Stimulated activated CD8-positive, alpha-beta memory T cell treated with anti-CD3 and anti-CD28 coated beads, Interleukin-4, amount 100 ng/mL, for 24 hours (primary cell): ENCODE results near the gene LPP.

Experiments used
- DNase-seq: peaks from one replicate; pipeline ENCODE4 v3.0.0-alpha.2; 2020; ENCODE audit warnings: low read depth

Gene LPP

DNA sequence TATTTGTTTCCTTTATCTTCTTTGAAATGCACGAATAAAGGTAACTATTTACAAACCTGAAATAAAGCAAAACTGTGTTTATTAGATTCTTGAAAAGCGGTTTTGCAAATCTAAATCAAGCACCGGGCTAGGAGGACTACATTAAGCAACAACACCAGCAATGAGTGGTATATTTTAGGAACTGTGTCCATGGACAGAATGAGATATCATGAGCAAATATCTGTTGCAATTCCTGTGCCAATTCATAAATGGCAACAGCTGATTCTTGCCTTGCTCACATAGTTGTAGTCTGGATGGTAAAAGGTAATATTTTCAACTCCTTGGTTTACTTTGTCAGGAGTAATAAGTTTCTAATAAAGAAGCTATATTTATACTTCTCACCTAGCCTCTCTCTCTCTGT, 403.3 kb downstream of the LPP start:
- DNase-seq = no peak

DNA sequence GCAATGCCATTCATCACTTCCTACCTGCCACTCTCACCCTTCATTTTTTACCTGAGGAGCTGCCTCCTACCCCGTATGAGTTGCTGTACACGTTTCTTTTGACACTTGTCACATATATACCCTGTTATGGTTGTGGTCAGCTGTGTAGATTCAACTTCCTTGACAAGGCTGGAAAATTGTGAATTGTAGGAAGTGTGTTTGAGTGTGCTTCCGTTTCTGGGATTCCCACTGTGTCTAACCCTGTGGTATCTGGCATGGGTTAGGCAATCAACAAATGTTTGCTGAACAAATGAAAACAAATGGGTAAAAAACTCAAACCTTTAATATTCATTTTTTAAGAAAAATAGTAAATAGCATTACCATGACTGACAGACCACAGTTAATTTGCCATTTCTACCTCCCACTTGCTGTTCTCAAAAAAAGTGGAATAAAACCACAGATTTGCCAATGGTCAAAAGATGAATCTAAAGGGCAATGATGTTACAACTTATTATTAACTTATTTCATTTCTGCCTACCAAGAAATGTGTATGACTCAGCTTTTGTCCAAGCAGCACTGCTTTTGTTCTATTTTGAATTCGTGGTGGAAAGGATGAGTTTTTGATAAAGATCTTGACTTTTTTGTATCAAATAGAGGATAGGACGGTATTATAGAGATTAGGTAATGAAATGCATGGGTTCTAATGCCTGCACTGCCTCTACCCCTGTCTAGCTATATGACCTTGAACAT, 404.6 kb downstream of the LPP start:
- no peak for DNase-seq

DNA sequence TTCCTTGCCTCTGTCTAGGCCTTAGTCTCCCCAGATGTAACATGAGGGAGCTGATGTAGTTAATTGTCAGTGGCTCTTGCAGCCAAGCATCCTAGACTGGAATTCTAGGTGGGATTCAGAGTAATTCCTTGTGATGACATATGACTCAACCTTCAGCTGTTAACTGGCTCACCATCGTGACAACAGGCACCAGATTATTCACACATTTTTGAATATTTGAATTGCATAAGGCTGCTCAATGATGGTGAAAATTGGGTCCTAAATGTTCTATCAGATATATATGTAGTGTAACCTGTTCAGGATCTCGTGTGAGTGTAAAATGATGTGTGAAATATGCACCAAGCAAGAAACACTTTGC, 405.1 kb downstream of the LPP start:
- no peak for DNase-seq

DNA sequence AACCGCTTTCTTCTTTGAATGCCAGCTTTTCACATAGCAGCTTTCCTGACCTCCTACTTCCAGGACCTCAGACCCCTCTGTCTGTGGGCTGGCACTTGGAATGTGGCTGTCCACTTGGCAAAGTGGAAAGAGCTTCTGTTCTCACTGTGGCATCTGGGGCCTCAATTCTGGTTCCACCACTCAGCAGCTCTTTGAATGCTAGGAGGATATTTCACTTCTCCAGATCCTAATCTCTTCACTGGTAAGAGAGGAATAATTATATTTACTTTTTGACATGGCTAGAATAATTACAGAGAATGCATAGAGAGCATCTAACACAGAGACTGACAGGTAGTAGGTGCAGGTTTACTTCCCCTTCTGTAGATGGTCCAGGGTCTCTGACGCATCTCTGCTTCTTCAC, 405.9 kb downstream of the LPP start:
- DNase-seq = no peak

DNA sequence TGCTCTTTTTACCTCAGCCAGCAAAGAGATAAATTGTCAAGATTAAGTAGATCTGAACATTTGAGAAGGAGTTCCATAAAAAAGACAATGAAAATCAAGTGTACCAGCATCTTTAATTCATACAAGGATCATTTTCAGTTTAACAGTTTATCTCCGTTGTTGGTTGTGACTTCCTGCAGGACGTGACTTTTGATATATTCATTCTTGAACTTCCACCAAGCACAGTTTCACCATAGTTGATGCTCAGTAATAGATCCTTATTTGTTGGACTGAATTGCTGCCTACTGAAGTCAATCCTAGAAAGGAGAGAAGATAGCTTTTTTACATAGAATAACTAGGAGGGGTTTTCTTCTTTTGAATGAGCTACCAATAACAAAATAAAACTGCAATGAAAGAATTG, 408.2 kb downstream of the LPP start:
- DNase-seq = no peak

DNA sequence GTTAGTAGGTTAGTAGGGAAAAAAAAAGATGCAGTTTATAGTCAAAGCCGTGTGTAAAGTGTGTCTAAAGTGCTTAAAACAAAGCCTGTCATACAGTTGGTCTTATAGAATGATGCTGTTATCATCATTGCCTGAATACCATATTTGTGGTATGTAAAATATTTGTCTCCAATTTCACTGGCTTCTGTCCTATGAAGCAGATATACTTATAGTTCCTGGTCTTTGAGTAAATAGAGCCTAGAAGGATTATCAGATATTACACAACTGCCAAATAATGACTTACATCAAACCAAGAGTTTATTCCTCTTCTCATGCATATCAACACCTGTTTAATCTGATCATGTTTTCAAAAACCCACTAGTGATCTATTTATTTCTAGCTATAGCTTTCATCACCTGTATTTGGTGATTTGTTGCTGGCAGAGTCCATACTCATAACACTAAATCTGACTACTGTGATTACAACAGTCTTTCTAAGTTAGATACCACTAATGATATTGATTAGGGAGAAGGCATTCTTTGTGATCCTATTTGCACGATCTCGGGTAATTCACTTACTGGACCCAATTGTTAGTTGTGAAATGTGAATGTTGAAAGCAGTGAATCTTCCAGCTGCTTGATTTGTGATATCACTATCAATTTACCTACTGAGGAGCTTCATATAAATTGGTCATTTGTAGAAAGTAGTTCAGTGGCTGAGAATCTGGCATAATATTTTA, 413.7 kb downstream of the LPP start:
- no peak for DNase-seq

DNA sequence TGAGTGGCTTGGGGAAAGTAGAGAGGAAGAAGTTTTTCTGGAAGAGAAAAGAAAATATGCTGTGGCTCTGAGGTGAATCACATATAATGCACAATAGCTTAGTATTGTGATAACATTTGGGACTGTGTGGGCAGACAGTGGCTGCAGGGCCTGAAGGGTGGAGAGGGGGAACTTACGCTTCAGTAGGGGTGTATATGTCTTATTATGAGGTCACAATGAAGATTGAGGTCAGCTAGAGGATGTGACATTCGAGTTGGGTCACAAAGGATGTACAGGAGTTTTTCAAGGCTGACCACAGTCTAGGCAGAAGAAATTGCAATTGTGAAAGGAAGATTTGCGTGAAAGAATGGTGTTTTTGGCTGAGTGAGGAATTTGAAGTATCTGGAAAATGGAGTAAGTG, 414.8 kb downstream of the LPP start:
- no peak for DNase-seq

DNA sequence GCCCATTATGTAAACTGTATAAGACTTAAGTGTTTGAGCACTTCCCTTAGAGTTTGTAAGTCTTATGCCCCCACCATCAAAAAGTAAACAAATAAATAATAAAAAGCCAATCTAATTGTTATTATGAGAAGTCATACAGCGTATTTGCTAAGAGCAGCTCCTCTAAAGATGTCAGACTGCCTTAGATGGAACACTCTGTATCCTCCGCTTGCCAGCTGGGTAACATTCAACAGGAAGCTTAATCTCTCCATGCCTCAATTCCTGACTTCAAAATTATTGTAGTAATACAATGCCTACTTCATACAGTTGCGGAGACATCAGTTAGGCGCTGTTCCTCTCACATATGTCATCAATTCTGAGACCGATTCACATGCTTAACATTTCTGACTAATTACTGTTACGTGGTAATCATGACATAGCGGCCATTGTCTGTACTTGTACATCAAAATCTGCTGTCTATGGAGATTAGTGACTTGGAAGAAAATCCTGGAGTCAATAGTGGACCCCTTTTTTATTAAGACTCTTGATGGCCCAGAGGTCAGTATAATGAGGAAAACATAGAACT, 417.7 kb downstream of the LPP start:
- DNase-seq = no peak

DNA sequence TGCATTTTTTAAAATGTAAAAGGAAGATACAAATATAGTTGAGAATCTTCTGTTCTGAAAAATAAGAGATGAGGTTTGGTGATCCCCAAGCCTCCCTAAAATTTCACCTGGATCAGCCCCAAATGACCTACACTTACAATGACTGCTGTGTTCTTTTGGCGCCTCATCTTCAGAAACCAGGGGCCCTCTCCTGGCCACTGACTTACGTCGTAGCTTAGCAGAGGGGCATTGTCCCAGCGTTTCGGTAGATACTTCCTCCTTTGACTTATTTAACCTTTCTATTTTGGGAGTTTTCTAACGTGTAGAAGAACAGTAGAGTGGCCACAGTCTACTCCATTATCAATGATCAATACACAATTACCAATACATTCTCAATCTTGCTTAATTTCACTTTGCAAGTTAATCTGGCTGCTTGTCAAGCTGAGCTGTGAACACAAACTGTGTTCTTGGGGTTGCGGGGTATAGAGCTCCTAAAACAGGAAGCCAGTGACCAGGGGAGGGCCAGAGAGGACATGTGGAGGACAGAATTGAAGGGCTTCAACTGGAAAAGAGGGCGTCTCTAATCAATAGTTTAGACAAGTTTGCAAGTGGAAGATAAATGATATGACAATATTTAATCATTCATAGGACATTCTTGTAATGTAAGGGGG, 419.5 kb downstream of the LPP start:
- no peak for DNase-seq

DNA sequence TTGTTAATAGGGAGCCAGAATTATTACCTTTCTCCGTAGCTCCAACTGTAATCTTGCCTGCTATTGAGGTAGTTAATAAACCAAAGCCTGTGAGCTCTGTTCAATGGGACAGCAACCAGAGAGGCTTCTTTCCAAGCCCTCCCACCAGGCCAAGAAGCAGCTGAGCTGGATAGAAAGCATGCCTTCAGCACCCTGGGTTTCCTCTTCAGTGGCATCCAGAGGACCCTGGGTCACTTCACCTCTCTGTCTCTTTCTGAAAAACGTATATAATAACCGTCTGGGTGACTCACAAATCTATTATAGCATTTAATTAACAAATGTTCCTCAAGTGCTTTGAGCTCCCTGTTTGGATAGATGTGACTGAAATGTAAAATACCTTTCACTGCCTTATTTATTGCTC, 420.0 kb downstream of the LPP start:
- no peak for DNase-seq

DNA sequence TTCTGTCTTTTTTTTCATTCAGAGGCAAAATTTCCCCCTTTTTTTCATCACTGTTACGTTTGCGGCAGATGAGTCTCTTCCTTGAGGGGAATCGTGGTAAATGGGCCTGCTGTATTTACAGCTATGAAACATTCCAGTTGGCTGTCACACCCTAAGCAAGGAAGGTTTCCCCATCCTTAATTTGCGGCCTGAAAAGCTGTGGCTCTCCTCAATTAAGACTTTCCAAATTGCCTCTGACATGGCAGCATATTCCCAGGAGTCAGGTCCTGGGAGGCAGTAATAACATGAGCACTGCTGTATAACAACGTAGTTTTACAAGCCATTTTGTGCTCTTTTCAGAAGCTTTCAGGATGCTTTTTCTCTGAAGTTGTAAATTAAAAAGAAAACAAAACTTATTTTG, 420.9 kb downstream of the LPP start:
- no peak for DNase-seq

DNA sequence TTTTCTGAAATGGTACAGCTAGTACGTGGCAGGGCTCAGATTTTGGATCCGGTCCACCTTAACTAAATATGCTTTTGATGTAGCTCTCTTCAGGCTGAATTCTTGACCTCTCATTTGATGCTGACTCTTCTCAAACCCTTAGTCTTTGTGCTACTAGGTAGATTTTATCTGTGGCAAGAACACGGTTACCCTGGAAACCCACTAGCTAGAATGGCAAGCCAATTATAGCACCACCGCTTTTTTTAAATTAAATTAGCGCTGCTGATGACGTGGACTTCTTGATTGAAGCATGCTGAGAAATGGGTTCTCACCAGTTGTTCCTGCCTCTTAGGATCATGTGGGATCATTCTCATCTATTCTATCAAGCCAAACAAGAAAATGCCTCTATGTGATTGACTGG, 421.5 kb downstream of the LPP start:
- DNase-seq = no peak

DNA sequence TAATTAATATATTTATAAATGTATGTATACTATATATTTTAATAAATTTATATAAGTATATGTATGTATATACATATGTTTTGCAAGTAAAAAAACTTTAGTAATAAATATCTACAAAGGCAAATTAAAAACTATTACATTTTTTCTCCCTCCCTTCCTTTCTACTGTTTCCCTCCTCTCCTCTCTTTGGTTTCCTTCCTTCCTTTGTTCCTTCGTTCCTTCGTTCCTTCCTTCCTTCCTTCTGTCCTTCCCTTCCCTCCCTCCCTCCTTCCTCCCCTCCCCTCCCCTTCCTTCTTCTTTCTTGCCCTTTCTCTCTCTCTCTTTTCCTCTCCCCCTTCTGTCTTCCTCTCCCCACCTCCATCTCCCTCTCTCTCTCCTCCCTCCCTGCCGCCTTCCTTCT, 423.6 kb downstream of the LPP start:
- no peak for DNase-seq

DNA sequence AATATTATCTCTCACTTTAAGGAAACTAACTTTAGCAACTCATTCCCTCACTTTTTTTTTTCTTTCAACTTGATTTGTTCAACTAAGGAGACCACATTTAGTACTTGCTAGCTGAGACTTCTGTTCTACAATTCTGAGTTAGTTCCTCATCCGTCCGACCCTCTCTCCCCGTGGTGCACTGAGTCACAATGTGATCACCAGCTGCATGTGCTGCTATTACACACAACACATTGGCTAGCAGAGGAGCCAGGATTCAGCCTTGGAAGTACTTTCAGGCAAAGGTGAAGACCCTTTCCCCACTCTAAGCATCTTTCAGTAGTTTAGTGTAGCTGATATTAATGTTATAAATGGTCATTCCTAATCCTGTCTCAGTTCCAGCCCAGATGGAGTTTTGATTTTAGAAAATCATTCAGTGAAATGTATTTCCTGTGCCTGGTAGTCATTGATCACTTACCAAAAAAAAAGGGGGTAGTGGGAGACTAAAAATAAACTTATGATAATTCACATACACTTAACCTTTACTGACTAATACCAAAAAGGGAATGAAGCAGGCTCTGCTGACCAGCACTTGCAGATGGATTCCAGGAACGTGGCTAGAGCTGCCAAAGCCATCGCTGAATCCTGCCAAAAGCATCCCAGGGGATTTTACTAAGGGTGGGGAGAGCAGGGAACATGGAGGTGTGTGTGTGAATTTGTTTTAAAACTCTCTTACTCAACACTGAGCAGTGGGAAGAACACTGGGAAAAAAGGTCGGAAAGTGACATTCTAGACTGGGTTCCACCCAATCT, 424.8 kb downstream of the LPP start:
- DNase-seq = no peak

DNA sequence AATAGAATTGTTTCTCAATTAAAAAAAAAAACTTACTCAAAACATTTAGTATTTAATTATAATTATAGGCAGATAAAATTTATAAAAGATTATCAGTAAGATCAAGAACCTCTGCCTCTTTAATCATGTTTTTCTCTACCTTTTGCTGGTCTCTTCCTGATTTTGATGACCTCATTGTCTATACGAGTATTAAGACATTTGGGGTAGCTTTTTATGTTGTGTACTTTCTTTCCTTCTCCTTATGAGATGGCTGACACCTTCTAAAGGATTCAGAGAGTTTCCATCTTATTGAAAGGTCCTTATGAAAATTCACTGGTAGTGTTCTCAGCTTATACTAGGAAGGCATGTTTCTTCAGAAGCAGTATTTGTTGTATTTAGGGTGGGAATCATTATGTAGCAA, 426.3 kb downstream of the LPP start:
- DNase-seq = no peak

DNA sequence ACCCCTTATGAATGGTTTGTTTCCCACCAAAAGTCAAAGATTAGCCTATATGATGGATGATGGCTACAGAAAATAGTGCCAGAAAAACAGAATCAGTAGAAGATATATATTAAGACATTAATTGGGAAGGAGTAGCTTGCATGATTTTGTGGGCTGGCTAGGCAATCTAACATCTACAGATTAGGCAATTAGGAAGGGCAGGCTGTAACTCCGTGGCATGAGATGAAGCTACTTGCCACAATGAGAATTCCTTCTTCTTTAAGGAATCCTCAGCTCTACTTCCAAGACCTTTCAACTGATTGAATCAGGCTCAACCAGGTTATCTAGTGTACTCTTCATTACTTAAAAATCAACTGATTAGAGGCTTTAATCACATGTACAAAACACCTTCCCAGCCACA, 426.7 kb downstream of the LPP start:
- no peak for DNase-seq

DNA sequence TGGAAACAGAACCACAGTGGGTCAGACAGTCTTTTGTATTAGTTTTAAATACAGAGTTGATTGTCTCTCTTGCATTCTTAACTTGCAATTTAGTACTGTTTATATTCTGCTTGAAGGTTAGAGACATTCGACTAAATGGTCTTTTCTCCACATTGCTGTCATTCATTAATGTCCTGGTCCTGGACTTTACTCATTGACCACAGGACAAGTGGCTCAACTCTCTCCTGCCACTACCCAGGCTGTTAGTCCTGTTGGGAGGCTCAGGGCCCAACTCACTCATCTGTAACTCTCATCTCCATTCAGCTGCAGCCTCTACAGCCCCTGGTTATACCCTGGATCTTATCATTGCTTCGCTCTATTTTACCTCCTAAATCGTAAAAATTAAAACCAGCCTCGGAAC, 427.4 kb downstream of the LPP start:
- no peak for DNase-seq

DNA sequence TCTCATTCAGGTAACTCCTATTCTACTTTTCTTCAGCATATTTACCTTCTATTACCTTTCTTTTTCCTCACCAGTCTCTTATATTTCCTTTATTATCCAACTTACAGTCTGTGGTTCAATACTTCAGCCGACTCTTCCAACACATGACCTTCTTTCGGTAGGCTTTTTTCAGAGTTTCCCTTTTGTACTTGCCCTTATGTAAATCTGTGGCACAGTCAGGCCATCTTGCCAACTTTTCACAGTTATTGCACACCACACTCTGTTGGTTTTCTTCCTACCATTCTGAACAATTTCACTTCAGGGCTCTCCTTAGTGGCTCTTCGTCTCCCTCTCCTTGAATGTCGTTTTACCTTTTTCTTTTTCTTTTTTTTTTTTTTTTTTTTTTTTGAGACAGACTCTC, 427.8 kb downstream of the LPP start:
- no peak for DNase-seq

DNA sequence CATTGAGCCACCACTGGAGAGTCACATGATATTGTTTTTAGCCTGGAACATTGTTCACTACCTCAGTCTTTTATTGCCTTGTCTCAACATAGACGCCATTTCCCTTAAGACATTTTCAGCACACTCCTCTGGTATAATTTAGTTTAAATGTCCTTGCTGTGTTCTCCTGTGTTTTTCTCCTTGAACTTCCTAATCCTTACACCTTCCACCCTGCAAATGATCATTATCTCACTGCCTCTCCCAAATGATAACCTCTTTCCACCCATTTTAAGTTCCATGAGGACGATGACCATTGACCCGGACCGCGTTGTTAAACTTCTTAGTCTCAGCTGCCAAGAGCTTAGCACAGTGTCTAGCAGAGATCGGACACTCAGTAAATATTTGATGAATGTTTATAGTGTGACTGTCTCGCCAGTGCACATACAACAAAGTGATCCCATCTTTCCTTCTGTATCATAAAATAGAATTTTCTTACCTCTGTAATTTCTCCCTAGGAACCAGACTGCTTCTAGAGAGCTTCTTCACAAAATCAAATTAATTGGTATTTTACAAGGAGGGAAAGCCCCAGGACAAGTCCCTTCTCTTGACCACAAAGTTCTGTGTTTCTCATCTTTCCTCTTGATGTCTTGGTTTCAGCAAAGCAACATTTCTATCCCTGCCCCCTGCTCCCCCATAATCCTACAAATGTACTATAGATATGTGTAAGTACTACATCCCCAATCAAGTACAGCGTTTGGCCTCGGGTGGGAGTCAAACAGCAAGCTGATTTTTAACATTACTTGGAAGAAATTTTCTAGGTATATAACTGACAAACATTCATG, 429.6 kb downstream of the LPP start:
- peak; percentile 26 for DNase-seq

DNA sequence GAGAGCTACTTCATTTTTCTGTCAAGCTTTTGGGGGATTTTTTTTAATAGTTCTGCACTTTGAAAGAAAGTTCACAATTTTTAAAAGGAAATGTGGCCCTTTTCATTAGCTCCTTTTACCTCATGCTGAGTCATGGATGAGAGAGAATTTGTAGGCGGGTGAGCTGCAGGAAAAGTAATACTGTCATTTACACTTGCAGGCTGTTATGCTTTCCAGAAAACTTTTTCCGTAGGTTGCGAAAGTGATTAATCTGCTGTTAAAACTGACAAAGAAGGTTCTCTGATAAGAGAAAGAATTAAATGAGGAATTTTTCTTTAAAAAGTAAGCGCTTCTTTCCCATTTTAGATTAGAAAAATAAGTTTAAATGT, 430.2 kb downstream of the LPP start:
- no peak for DNase-seq

DNA sequence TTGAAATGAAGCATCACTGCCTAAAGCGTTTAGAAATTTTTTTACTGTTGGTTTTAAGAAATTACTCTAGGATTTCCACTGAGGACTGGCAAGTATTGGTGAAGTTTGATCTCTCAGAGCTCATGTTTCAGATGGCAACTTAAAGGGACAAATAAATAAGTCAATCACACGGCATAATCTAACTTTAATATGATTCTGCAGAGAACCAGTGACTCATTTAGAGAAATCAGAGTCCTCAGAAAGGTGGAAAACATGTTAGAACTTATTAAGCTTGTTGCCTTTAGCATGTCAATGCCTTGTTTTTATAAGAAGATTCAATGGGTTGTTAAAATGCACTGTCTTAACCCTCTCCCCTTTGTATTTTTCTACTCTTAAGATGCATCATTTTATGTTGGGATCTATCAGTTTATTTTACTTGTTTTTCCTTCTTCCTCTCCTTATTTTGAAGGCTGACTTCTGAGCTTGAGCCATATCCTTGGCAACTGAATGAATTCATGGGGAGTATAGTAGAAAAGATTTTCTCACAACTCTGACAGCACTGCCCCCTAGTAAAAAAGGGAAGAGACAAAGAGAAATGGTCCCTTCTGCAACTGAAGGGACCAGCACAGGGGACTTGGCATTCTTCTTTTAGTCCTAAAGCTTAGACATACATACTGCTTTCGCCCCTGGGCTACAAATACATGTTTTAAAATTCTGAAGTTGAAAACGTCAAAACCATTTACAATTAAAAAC, 431.2 kb downstream of the LPP start:
- no peak for DNase-seq
